ENCODE results near the gene VAC14.
A peak's percentile ranks its signal among the peaks of the same experiment; 100 is the strongest.
"Not testable (repeated sequence)": the region's sequence is repeated elsewhere in the genome, so short reads cannot be mapped to it uniquely, and the experiment has no call there.

The VAC14 gene

DNA sequence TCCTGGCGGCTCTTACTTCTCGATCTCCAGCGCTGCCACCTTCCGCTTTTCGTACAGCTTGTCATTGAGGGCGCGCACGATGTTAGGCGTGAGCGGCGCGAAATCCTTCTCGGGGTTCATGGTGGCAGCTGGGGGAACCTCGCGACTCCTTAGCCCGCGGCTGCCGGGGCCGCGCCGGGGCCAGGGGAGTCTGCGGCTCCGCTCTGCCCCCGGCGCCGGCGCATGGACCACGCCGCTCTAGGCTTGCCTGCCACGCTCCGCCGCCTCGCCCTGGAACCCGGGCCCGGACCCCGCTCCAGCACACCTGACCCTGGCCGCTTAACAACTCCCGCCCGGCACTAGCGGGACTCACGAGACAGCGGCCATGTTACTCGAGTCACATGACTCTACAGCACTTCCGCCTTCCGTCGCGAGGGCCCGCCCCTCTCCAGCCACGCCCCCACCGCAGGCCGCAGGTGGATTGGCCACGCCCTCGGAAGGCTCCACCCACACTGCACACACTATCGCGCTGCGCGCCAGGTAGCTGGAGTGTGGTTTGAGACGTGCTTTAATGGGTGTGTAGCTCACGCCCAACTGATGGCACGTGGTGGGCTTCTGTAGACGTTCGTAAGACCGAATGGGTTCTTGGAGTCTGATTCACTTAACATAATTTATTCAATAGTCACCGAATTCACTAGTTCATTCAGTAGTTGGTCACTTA lies at the start of gene VAC14:
TSS of gene VAC14 (minus strand) at position 378 of the 700 bp plus-strand sequence. CDS start at position 120, 258 bp downstream.
- peak; percentile 89 to 94 (median 91) for DNase-seq

- not testable (repeated sequence) for DNase-seq
Measured at GRCh38 chr16:70823498-70824118, 22.6 kb upstream of the VAC14 start.

DNA sequence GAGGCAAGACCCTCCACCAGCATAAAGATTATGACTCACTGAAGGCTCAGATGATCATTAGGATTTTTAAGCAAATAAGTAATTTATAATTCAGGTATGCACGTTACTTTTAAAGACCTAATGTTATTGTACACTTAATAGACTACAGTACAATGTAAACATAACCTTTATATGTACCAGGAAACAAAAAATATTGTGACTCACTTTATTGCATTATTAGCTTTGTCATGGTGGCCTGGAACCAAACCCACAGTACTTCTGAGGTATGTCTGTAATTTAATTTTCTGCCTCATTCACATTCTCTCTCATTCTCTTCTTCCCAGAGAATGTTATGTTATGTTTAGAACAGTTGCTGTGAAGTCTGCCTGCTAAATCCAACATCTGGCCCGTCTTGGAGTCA lies 21.8 kb upstream of the VAC14 start:
- DNase-seq = not testable (repeated sequence)

- DNase-seq = not testable (repeated sequence)
Measured at GRCh38 chr16:70818088-70818487, 17.1 kb upstream of the VAC14 start.

DNA sequence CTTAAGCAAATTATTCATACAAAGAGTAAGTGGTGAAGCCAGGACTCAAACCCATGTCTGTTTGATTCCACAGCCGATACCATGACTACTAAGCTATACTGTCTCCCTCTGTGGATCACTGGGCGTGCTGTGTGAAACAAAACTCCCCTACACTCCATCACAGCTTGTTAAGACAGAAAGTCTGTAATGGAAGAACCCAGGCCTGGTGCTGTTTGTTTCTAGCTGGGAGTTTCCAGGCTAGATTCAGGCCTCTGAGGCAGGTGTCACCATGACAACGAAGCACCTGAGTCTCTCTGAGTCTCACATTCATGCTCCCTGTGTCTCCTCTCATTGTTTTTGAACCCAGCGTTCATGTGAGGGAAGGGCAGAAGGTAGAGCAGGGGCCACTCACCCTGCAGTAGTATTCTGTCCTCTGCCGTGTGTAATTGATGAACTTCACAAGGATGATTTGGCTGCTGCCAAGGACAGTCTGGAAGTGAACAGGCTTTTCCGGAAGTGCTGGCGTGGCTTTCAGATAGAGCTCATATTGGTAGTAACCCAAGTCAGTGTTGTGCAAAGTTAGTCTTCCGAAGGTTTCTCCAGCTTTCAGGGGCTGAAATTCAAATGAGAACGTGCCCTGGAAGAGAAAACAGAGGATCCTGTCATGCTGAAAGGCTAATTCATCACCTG lies 8.6 kb upstream of the VAC14 start:
- DNase-seq = peak in 1 of 3 donors; percentile 13

DNA sequence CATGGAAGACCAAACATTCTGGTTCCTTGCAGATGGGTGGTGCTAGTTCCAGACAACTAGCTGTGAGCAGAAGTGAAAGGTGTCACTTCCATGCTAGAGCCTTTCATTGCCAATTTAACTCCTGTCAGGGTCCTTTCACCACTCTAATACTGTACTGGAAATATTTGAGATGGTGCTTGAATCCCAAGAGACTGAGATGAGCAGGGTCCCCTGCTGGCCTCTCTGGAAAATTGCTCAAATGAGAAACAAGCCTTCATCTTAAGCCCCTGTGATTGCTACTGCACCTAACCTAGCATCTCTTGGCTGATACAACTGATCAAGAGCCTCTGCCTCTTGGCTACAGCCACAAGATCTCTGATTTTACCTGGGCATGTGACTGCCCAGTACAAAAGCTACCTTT lies 7.4 kb upstream of the VAC14 start:
- DNase-seq = peak in 1 of 3 donors; percentile 19

- DNase-seq = peak; percentile 70 to 85 (median 81)
Measured at GRCh38 chr16:70805787-70806186, 4.8 kb upstream of the VAC14 start.

- DNase-seq = peak in 1 of 3 donors; percentile 30
Measured at GRCh38 chr16:70805380-70805779, 4.4 kb upstream of the VAC14 start.

DNA sequence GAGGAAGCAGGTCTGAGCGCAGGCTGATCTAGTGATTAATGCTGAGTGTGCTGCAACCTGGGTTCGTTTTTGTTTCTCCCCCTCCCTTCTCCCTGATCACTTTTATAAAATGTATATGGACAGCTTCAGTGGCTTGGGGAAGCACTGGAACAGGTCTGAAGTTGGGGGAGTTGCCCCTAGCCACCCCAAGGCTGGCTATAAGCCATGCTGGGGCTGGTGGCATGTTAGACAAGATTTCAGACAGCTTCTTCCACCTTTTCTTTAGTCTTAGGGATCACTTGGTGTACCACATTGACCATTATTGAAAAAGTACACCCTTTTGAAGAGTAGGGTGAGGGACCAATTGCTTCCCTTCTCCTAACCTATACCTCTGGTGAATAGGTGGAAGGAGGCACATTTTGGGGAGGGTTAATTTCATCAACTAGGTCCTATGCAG lies 3.8 kb upstream of the VAC14 start:
- DNase-seq = no peak

- peak; percentile 85 to 92 (median 91) for DNase-seq
Measured at GRCh38 chr16:70804153-70804733, 3.3 kb upstream of the VAC14 start.

GRCh38 chr16:70803319-70803718 lies 2.4 kb upstream of the VAC14 start:
- DNase-seq = peak in 2 of 3 donors; percentile 21 to 36

- no peak for DNase-seq
Measured at GRCh38 chr16:70801611-70802010, 653 bp upstream of the VAC14 start.

DNA sequence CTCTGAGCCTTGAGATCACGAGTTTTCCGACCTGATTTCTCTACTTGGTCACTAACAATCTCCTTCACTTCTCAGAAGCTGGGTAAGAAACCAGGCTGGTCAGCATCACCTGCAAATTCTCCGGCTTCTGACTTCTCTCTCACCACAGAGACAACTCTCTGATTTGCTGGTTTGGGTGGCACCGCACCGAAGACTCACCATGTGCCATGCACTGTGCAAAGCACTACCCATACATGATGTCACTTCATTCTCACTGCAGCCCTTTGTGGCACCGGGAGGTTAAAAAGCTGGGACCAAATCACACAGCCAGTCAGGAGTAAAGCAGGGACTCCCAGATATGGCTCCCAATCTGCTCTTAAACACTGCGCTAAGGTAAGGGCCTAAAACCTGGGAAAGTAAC lies 647 bp downstream of the VAC14 start:
- DNase-seq = peak; percentile 27 to 45 (median 37)

DNA sequence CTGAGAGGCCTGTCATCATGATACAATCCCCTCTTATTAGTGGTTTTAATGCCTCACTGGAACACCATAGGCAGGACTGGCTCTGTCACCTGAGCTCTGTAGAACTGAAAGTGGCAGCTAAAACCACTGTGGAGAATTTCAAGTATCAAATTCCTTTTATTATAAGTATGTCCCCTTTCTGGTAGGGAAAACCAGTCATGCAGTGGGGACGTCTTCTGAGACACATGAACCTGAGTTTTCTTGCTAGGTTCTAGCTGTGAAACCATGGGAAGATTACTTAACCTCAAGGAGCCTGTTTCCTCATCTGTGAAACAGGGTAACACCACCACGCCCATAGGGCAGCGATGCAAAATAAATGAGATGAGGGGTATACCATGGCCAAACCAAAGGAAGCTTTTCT lies 4.7 kb downstream of the VAC14 start:
- DNase-seq = peak in 1 of 3 donors; percentile 21

DNA sequence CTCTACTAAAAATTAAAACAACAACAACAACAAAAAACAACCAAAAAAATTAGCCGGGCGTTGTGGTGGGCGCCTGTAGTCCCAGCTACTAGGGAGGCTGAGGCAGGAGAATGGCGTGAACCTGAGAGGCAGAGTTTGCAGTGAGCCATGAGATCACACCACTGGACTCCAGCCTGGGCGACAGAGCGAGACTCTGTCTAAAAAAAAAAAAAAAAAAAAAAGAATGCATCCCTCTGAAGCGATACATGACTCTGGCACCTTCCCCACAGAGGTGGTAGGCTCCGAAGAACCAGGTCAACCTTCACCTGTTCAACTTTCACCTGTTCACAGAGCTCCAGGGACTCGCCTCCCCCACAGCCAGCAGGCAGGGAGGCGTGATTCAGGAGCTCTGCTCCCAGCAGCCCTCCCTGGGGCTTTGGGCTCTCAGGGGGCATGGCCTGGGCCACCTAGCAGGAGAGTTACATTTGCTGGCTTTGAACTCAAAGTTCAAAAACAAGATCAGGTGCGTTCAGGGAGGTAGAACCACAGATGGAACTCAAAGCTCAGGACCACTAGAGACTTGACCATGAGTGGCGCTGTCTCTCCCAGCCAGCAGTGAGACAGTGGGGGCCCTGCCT lies 5.6 kb downstream of the VAC14 start:
- no peak for DNase-seq

DNA sequence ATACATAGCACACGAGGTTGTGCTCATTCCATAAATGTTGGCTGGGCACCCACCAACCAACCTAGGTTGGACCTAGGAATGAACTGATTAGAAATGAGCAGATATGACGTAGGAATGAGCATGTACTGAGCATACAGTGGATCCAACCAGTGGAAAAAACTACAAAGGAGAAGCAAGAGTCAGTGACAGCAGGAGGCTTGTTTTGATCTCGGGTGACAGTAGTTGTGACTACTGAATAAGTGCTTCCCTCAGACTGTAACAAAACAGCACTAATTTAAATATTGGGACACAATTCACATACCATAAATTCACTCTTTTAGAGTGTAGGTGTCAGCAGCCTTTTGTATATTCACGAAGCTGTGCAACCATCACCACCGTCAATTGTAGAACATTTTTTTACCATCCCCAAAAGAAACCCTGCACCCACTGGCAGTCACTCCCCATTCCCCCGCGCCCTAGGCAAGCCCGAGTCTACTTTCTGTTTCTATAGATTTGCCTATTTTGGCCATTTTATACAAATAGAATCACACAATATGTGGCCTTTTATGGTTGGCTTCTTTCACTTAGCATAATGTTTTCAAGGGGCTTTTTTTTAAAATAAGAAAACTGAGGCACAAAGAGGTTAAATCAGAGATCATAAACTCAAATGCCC lies 7.0 kb downstream of the VAC14 start:
- DNase-seq = no peak

DNA sequence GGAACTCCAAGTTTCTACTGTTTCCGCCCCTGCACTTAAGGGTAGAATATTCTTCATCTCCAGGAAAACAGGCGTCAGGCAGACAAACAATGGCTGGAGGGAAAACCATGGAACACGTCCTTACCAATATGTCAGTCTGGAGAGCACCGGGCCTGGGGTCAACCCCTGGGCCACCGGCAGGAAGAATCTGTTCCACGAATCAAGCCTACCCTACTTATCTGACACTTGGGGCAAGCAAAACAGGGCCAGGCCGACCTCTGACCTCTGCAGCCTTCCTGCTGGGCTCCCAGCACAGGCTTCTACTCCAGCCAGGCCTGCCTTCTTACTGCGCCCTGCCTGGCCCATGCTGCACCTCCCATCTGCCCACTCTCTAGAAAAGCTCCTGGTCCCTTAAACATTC lies 10.1 kb downstream of the VAC14 start:
- DNase-seq = no peak

DNA sequence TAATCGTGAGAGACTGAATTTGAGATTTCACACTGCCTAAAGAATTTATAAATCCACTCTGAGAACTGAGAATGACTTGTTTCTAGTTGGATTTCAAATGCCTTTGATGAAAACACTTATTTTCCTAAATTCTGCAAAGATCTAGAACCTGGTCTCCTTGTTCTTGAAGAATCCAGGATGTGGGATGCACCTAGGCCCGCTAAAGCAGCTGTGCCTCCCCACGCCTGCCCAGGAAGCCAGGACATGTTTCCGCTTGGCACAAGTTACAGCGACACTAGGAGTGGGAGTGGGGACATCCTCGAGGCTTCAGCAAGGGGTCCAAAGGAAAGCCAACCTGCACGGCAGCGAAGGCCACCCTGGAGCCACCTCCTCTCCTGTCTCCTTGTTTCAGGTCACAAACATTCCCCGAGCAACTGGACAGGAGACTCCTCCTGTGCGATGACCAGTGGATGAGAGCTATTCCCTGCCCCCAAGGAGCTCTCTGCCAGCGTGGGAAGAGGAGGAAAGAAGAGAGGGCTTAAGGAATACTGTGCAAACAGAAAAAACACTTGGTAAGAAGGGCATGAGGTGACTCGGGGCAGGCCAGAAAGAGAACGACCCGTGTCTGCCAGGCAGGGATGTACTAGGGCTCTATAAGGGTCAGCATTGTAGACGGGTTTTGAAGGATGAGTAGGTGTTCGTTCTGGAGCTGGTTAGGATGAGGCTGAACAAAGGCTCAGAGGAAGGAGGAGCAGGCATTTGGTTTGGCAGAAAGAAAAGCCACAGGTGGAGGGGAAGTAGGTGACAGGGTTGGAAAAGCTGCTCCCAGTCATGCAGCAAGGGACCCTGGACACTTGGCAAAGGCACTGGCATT lies 11.1 kb downstream of the VAC14 start:
- DNase-seq = no peak

DNA sequence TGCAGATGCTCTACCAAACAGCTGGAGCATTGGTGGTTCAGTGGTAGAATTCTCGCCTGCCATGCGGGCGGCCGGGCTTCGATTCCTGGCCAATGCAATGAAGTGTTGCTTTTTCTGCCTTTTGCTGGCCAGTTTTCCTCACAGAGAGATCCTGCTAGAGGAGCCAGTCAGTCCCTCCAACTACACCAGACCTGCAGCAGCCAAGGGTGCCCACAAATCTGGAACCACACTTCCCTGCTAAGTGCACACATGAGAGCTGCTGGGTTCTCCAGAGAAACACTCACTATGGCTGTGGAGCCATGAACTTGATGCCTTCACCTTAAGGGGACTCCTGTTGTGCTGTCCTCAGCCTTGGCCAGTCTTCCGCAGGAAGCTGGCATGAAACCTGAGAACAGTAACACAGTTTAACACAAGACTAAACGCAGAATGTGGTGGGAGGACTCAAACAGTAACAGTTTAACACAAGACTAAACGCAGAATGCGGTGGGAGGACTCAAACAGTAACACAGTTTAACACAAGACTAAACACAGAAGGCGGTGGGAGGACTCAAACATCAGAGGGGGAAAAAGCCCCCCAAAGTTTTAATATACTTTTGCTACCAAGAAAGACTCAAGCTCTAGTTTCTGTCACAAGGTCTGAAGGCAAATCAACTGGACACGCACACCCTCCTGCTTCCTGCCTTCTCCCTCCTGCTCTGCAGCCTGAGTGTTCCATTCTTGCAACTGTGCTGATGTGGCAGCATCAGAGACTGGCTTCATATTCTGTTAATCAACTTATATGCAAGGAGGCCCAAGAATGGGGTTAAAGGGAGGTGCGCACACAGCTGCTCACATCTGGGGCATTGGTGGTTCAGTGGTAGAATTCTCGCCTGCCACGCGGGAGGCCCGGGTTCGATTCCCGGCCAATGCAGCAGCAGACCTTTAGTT lies 12.0 kb downstream of the VAC14 start:
- DNase-seq = no peak

DNA sequence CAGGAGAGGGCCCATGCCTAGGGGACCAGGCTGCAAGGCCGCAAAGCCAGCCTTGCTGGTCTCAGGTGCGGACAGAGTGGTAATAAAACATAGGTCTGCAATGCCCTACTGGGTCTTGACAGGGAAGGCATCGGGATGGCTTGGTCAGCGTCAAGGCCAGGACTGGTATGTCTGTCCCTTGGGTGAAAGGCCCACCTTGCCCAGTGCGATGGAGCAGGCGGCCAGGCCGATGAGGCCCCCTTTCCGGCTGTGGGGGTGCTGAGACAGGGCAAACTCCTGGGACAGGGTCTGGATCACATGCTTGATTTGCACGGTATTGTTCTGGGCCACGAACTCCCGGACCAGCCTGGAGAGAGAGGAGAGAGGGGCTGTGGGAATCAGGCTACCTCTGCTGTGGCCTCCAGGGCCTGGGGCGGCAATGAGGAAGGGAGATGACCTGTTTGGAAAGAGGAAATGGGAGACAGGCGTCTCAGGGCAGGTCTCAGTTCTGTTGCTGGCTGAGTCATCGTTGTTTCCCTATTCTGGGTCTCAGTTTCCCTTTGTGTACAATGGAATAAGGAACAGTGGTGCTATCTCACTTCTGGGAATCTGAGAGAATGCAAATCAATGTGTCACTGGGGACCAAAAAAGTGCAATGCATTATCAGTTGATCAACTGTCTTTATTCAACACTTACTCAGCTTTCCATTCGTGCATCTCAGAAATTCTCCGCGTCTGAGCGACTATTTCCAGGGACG lies 14.8 kb downstream of the VAC14 start:
- DNase-seq = peak; percentile 50 to 71 (median 52)

Data from suppressor macrophage treated with lipopolysaccharide for 1 hour (primary cell).